H54 (cell line): ENCODE results near the gene ADGB.

Source experiments
- DNase-seq: peaks from one replicate; pipeline ENCODE4 v3.0.0; 2011; ENCODE audit warnings: low spot score, mixed read lengths; ENCODE audit not compliant: insufficient read length
- FAIRE-seq: peaks from 3 replicates; lab custom pipeline; 2011; peaks lifted over from hg19 to GRCh38; lab: Jason Lieb, UNC
- POLR2A ChIP-seq: IDR thresholded peaks from 2 replicates; pipeline ENCODE4 v1.6.1; 2011; ENCODE audit warnings: low read depth, mild to moderate bottlenecking, low read length

Gene ADGB

GRCh38 chr6:146593986-146594385 lies 4.8 kb upstream of the ADGB start:
- DNase-seq, result no peak
- no peak for FAIRE-seq
- TF ChIP-seq POLR2A, result no peak

DNA sequence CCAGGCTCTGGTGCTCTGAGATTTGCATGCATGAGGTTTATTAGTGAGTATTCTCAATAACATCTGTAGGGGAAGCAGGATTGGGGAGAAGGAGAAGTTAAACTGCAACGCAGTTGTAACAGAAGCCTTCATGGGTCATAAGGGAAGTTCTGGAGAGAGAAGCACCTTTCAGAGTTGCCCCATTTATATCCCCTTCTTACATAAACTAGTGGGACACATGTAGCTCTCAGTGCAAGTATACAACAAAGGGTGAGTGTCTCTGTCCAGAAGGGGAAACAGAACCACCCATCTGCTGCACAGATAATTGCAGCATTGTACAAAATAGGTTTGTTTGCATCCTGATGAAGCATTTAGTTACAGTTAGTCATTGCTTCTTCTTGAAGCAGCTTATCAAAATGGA lies 4.3 kb upstream of the ADGB start:
- DNase-seq, result no peak
- no peak for TF ChIP-seq POLR2A
- FAIRE-seq, result no peak

DNA sequence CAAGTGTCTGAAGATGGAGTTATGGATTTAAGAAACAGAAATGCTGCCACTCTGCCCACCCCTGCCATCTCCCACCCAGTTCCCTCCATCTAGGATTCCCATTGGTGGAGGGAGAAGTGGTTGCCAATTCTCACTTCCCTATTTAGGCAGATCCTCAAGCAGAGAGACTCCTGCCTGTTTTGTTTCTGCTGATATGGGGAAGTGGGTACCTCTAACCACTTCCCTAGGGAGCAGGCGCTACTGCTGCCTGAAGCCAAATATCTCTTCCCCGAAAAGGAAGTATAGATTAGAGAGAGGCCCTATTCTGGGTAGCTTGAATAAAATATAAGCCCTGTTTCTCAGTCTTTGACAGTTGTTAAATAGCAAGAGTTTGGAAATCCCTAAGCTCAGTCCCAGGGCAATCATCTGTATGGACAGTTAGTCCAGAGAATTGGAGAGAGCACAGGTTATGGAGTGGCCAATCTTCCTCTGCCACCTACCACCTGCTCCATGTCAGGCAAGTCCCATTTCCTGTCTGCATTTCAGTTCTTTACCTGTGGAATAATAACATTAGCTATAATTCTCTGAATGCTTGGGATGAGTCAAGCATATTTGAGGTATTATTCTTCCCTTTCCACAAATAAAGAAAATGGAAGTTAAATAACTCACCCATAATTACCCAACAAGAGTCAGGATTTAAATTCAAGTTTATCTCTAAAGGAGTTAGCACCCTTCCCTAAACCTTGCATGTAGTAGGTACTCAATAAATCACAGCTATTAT lies 2.6 kb upstream of the ADGB start:
- FAIRE-seq, result no peak
- TF ChIP-seq POLR2A, result no peak
- no peak for DNase-seq

DNA sequence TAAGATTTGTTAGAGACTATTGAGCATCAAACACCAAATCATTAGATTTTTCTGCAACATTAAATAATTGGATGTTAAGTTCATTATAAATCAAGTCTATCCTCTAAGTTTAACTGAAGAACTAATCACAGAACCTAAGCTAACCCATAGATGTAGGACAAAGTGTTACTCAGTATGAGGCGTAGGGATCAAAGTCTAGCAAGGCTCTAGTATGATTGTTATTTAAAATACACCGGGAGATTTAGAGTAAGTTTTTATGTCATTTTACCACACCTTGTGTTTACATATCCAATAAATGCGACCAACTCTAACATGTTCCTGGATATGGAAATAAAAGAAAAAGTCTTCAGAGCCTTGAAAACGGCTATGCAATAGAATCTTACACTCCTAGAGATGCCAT lies 2.6 kb downstream of the ADGB start:
- TF ChIP-seq POLR2A, result no peak
- DNase-seq, result no peak
- FAIRE-seq, result no peak

GRCh38 chr6:146602526-146602925 lies 3.8 kb downstream of the ADGB start:
- DNase-seq (no peak), FAIRE-seq (no peak)
- no peak for TF ChIP-seq POLR2A

GRCh38 chr6:146613947-146614346 lies 15.2 kb downstream of the ADGB start:
- DNase-seq (no peak), FAIRE-seq (no peak)
- TF ChIP-seq POLR2A, result no peak

GRCh38 chr6:146620655-146621054 lies 21.9 kb downstream of the ADGB start:
- TF ChIP-seq POLR2A, result no peak
- FAIRE-seq (no peak), DNase-seq (no peak)

DNA sequence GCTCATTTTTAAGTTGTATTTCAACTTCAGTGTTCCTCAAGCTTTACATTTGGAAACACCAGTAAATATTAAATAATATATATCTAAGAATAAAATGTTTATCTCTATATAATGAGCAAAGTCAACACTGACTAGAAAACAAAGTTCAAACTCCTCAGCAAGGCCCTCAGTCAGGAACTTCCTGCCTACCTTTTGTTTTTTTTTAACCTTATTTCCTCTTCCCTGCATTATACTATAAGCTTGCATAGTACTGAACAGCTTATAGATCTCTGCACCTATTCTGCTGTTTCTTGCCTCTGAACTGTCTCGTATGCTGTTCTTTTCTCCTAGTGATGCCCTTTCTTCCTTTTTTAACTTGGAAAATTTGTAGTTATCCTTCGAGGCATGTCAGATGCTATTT lies 29.6 kb downstream of the ADGB start:
- FAIRE-seq, result no peak
- no peak for TF ChIP-seq POLR2A
- DNase-seq, result no peak

- TF ChIP-seq POLR2A, result no peak
- FAIRE-seq (no peak), DNase-seq (no peak)
Observed at GRCh38 chr6:146634022-146634421, 35.2 kb downstream of the ADGB start.

GRCh38 chr6:146635165-146635564 lies 36.4 kb downstream of the ADGB start:
- no peak for FAIRE-seq
- TF ChIP-seq POLR2A, result no peak
- no peak for DNase-seq

GRCh38 chr6:146636481-146636880 lies 37.7 kb downstream of the ADGB start:
- DNase-seq (no peak), FAIRE-seq (no peak)
- no peak for TF ChIP-seq POLR2A

DNA sequence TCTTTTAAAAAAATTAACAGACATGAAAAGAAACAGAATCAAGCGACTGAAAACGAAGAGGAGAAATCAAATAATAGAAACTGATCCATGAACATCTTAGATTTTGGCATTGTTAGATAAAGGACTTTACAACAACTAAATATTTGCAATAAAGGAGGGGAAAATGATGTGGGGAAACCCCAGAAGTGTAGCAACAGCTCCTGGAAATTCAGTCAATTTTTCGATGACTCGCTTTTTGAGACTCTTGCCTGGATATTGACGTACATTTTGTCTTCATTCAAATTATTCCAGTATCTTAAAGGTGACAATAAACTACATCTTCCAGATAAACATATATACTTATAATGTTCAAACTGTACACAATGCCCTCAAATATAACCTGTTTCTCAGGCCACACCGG lies 44.1 kb downstream of the ADGB start:
- FAIRE-seq, result no peak
- no peak for TF ChIP-seq POLR2A
- DNase-seq, result no peak

GRCh38 chr6:146650799-146651481 lies 52.2 kb downstream of the ADGB start:
- DNase-seq (no peak), FAIRE-seq (no peak)
- no peak for TF ChIP-seq POLR2A

- no peak for TF ChIP-seq POLR2A
- DNase-seq (no peak), FAIRE-seq (no peak)
Observed at GRCh38 chr6:146651482-146651863, 52.7 kb downstream of the ADGB start.

- DNase-seq (no peak), FAIRE-seq (no peak)
- no peak for TF ChIP-seq POLR2A
Observed at GRCh38 chr6:146657432-146657831, 58.7 kb downstream of the ADGB start.
